ENCODE data around the gene CFAP69. TPM values are rescaled to one million over a fixed set of nuclear protein-coding genes. Genes with fewer than 3 reads are reported as not detected.

CFAP69 gene
- total and polyA plus RNA-seq, 2 of the 8 experiments (the other 6 are each of a cell fraction or from before 2014, with no cell fraction given), result 1.00 to 3.8 TPM

DNA sequence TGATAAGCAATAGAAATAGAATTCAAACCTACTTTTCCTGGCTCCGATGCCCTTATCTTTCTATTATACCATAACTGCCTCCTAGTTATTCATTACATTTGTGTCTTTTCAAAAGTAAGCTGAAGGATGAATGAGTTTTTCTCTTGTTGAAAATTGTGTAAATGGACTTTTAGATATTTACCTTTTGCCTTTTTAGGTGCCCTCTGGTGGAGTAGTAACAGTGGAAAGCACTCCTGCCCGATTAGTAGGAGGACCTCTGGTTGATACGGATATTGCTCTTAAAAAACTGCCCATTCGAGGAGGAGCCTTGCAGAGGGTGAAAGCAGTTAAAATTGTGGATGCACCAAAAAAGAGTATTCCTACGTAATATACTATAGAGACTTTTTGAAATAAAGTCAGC, 64.9 kb downstream of the CFAP69 start:
- Histone ChIP-seq H3K23ac (ENCODE audit: insufficient read length) (no peak overlapping the region), H2BK12ac (ENCODE audit: low read depth, low read length) (no peak overlapping the region), H2BK5ac (ENCODE audit: low read depth, low read length) (no peak overlapping the region), H4K91ac (replicated peaks; ENCODE audit: insufficient read length, low read length) (no peak overlapping the region), H2AFZ (ENCODE audit: low read length) (no peak overlapping the region), H3K56ac (replicated peaks; ENCODE audit: insufficient read length, low read depth, low read length) (no peak overlapping the region), H3K4me3 (ENCODE audit: extremely low read depth in 1 of 4, insufficient read depth in 2 of 4, low read depth in 3 of 4, low read length in 4 of 4) (no peak overlapping the region), H3K9me3 (ENCODE audit: insufficient read depth in 2 of 2, low read depth in 1 of 2, low read length in 1 of 2) (no peaks in the 10 kb centered on the region), H2BK20ac (ENCODE audit: low read length) (no peak overlapping the region), H3K27me3 (replicated peaks in 1 of 4; ENCODE audit: control insufficient read depth in 3 of 4, extremely low read depth in 1 of 4, insufficient read depth in 3 of 4, low read length in 3 of 4) (no peaks in the 10 kb centered on the region), H3K23me2 (ENCODE audit: low read depth, low read length) (no peaks in the 10 kb centered on the region), H3K27ac (ENCODE audit: low read depth, low read length) (no peak overlapping the region), H3K14ac (ENCODE audit: insufficient read length) (no peak overlapping the region), H4K8ac (ENCODE audit: extremely low read depth, insufficient read depth, low read length) (no peak overlapping the region), H3K9ac (replicated peaks in 1 of 4; ENCODE audit: extremely low read depth in 1 of 4, low read depth in 3 of 4, low read length in 3 of 4) (no peak overlapping the region), H3K79me1 (ENCODE audit: low read depth, low read length) (no peaks in the 10 kb centered on the region), H4K5ac (ENCODE audit: insufficient read length, low read depth, low read length) (no peak overlapping the region), H3K4me1 (replicated peaks in 1 of 4; ENCODE audit: control insufficient read depth in 3 of 4, insufficient read depth in 4 of 4, low read length in 3 of 4) (no peaks in the 10 kb centered on the region), H3K79me2 (ENCODE audit: control insufficient read depth in 1 of 2, insufficient read depth in 2 of 2, low read length in 2 of 2) (no peaks in the 10 kb centered on the region), H4K20me1 (replicated peaks in 1 of 2; ENCODE audit: control insufficient read depth in 1 of 2, insufficient read depth in 2 of 2, low read length in 2 of 2) (no peaks in the 10 kb centered on the region), H2BK120ac (replicated peaks; ENCODE audit: low read depth, low read length) (no peak overlapping the region), H3K36me3 (ENCODE audit: control insufficient read depth in 2 of 4, insufficient read depth in 4 of 4, low read length in 3 of 4) (no peaks in the 10 kb centered on the region), H3K18ac (ENCODE audit: extremely low read depth, low read length) (no peak overlapping the region), H3K4ac (replicated peaks; ENCODE audit: insufficient read length, low read depth, low read length) (no peak overlapping the region), H2AK5ac (ENCODE audit: low read depth, low read length) (no peak overlapping the region), H3K4me2 (ENCODE audit: insufficient read depth in 1 of 2, low read depth in 2 of 2, low read length in 2 of 2) (no peak overlapping the region), H2BK15ac (ENCODE audit: low read length) (no peak overlapping the region)
- 91% methylated on average over 5 of the region's 5 CpGs; no CpG with 5 or more reads in 1 of the 2 experiments for WGBS, 2 experiments (ENCODE audit: extremely low coverage in 1 of 2, insufficient coverage in 1 of 2, insufficient read length in 1 of 2, insufficient replicate concordance in 2 of 2, low coverage in 1 of 2, low lambda C conversion rate in 2 of 2, missing lambda C conversion rate in 1 of 2)
- TF ChIP-seq, protein P1, sequence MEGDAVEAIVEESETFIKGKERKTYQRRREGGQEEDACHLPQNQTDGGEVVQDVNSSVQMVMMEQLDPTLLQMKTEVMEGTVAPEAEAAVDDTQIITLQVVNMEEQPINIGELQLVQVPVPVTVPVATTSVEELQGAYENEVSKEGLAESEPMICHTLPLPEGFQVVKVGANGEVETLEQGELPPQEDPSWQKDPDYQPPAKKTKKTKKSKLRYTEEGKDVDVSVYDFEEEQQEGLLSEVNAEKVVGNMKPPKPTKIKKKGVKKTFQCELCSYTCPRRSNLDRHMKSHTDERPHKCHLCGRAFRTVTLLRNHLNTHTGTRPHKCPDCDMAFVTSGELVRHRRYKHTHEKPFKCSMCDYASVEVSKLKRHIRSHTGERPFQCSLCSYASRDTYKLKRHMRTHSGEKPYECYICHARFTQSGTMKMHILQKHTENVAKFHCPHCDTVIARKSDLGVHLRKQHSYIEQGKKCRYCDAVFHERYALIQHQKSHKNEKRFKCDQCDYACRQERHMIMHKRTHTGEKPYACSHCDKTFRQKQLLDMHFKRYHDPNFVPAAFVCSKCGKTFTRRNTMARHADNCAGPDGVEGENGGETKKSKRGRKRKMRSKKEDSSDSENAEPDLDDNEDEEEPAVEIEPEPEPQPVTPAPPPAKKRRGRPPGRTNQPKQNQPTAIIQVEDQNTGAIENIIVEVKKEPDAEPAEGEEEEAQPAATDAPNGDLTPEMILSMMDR (IDR thresholded peaks at IDR 0.05; ENCODE audit: control extremely low read depth in 1 of 3, insufficient read depth in 1 of 3, low read depth in 1 of 3, low read length in 3 of 3), result 0 out of 4 replicates have a peak, but pooled peaks of 1 of the 3 experiments have one; percentile 6
- no peak for TF ChIP-seq CHD2 (IDR thresholded peaks at IDR 0.05; ENCODE audit: low read length)
- TF ChIP-seq BACH1 (IDR thresholded peaks at IDR 0.05; ENCODE audit: low read length), result no peak
- CTCF ChIA-PET (ENCODE audit: partially characterized antibody), result interaction anchor here (0.7 to 2.9 kb wide), 8 partner anchors 10 to 447 kb away, joined by 3 to 14 read pairs (median 3); partner anchors contain the start of gene FAM237B
- POLR2A ChIA-PET (ENCODE audit: partially characterized antibody), result no interaction called here
- no peak for DNase-seq (ENCODE audit: low read depth in 1 of 2, low spot score in 2 of 2)
- no peak for FAIRE-seq
